IMR-90 (cell line): Measurements from ENCODE around the gene PTPRH. TPM values are rescaled to one million over a fixed set of nuclear protein-coding genes. Genes with fewer than 3 reads are reported as not detected.

Source experiments
- ATAC-seq: fragments of 200-7000 bp; cut with Tn5 transposase; 2 replicates; pipeline ENCODE4 v1.9.1; 2020; ENCODE audit warnings: low read depth, mild to moderate bottlenecking, moderate library complexity
- BruUV-seq: library from RNA; stranded (reverse); fragments of 400-500 nt; replicated peaks from 2 replicates; lab custom pipeline; 2021; lab: Mats Ljungman, UMichigan
- CTCF ChIA-PET: fragments of 300-600 bp; formaldehyde crosslinking; extraction: SDS; loops from one replicate; lab custom pipeline; 2021; ENCODE audit warnings: antibody characterized with exemption; lab: Yijun Ruan, JAX
- POLR2A ChIA-PET: fragments of 300-600 bp; sonication (Branson Sonifier 250); formaldehyde crosslinking; loops from one replicate; lab custom pipeline; 2022; ENCODE audit warnings: antibody characterized with exemption; ENCODE audit not compliant: unreplicated experiment; lab: Charles Lee
- DNase-seq: peaks from one replicate; pipeline ENCODE4 v3.0.0; 2013
- H2AFZ ChIP-seq: replicated peaks from 2 replicates; pipeline ENCODE3; 2013; ENCODE audit warnings: low read length, mild to moderate bottlenecking; ENCODE audit not compliant: poor library complexity
- H2AK5ac ChIP-seq: 2 replicates; pipeline ENCODE4 v1.6.1; 2013; ENCODE audit warnings: low read depth, low read length, inconsistent platforms
- H2AK9ac ChIP-seq: replicated peaks from 2 replicates; pipeline ENCODE3; 2013; ENCODE audit warnings: mild to moderate bottlenecking, low read depth, low read length, moderate library complexity; ENCODE audit not compliant: poor library complexity
- H2BK120ac ChIP-seq: 2 replicates; pipeline ENCODE4 v1.6.1; 2013; ENCODE audit warnings: low read depth, low read length, inconsistent platforms
- H2BK15ac ChIP-seq: 3 replicates; pipeline ENCODE4 v1.6.1; 2013; ENCODE audit warnings: low read depth, low read length, inconsistent platforms
- H2BK20ac ChIP-seq: 2 replicates; pipeline ENCODE4 v1.6.1; 2013; ENCODE audit warnings: low read depth, mild to moderate bottlenecking, inconsistent platforms, low read length, moderate library complexity
- H2BK5ac ChIP-seq: 2 replicates; pipeline ENCODE4 v1.6.1; 2013; ENCODE audit warnings: mild to moderate bottlenecking, low read depth, low read length, inconsistent platforms; ENCODE audit not compliant: poor library complexity, severe bottlenecking
- H3K14ac ChIP-seq: replicated peaks from 2 replicates; pipeline ENCODE4 v1.6.1; 2013; ENCODE audit warnings: low read depth, low read length, inconsistent platforms
- H3K18ac ChIP-seq: 2 replicates; pipeline ENCODE4 v1.6.1; 2013; ENCODE audit warnings: low read depth, low read length, control low read depth
- H3K23ac ChIP-seq: 2 replicates; pipeline ENCODE4 v1.6.1; 2013; ENCODE audit warnings: low read depth, low read length, inconsistent platforms
- H3K27ac ChIP-seq: 2 replicates; pipeline ENCODE4 v1.5.1; 2013; ENCODE audit warnings: mild to moderate bottlenecking, control low read depth, low read length; ENCODE audit not compliant: insufficient read depth
- H3K27me3 ChIP-seq: 2 replicates; pipeline ENCODE4 v1.6.1; 2013; ENCODE audit warnings: low read length; ENCODE audit not compliant: control insufficient read depth, insufficient read depth
- H3K36me3 ChIP-seq: 2 replicates; pipeline ENCODE4 v1.6.1; 2013; ENCODE audit warnings: low read length, mixed read lengths; ENCODE audit not compliant: control insufficient read depth, insufficient read depth
- H3K4ac ChIP-seq: 2 replicates; pipeline ENCODE4 v1.6.1; 2013; ENCODE audit warnings: low read depth, low read length, inconsistent platforms
- H3K4me1 ChIP-seq: 2 replicates; pipeline ENCODE4 v1.6.1; 2013; ENCODE audit warnings: low read length, mixed read lengths; ENCODE audit not compliant: control insufficient read depth, insufficient read depth
- H3K4me2 ChIP-seq: 2 replicates; pipeline ENCODE4 v1.6.1; 2013; ENCODE audit warnings: low read depth, mild to moderate bottlenecking, control low read depth, low read length, moderate library complexity
- H3K4me3 ChIP-seq: 2 replicates; pipeline ENCODE4 v1.5.1; 2013; ENCODE audit warnings: low read depth, mild to moderate bottlenecking, control low read depth, low read length, moderate library complexity; ENCODE audit not compliant: insufficient read depth
- H3K56ac ChIP-seq: 2 replicates; pipeline ENCODE4 v1.6.1; 2013; ENCODE audit warnings: low read length, inconsistent platforms; ENCODE audit not compliant: insufficient read depth; ENCODE audit errors: extremely low read depth
- H3K79me1 ChIP-seq, 2 experiments: 2 replicates each; pipeline ENCODE4 v1.6.1; 2013; ENCODE audit warnings: low read length in 2 of 2, inconsistent platforms in 1 of 2, low read depth in 1 of 2
- H3K9ac ChIP-seq: 2 replicates; pipeline ENCODE4 v1.6.1; 2013; ENCODE audit warnings: low read depth, low read length, control low read depth
- H3K9me1 ChIP-seq: 2 replicates; pipeline ENCODE4 v1.6.1; 2013; ENCODE audit warnings: low read length, inconsistent platforms; ENCODE audit not compliant: insufficient read depth
- H3K9me3 ChIP-seq: 2 replicates; pipeline ENCODE4 v1.6.1; 2013; ENCODE audit warnings: low read length; ENCODE audit not compliant: control insufficient read depth, insufficient read depth
- H4K20me1 ChIP-seq: 2 replicates; pipeline ENCODE4 v1.6.1; 2013; ENCODE audit warnings: low read length, inconsistent platforms; ENCODE audit not compliant: insufficient read depth
- H4K5ac ChIP-seq: 2 replicates; pipeline ENCODE4 v1.6.1; 2013; ENCODE audit warnings: mild to moderate bottlenecking, low read depth, low read length, control low read depth
- H4K8ac ChIP-seq, 2 experiments: 2 replicates each; pipeline ENCODE4 v1.6.1; 2013; ENCODE audit warnings: low read depth in 2 of 2, low read length in 2 of 2, control low read depth in 1 of 2, inconsistent platforms in 1 of 2
- H4K91ac ChIP-seq: 2 replicates; pipeline ENCODE4 v1.6.1; 2013; ENCODE audit warnings: low read depth, low read length, inconsistent platforms; ENCODE audit not compliant: insufficient read depth
- BHLHE40 ChIP-seq: fragments of 150-350 bp; IDR thresholded peaks from 2 replicates; pipeline ENCODE4 v1.6.1; 2016; ENCODE audit warnings: mild to moderate bottlenecking, low read depth, low read length
- CEBPB ChIP-seq: IDR thresholded peaks from 2 replicates; pipeline ENCODE4 v1.6.1; 2012; ENCODE audit warnings: low read depth, low read length, improper control_type of control experiment
- CHD1 ChIP-seq: IDR thresholded peaks from 2 replicates; pipeline ENCODE4 v1.6.1; 2012; ENCODE audit warnings: low read depth, low read length, improper control_type of control experiment
- CTCF ChIP-seq: conservative IDR thresholded peaks from 2 replicates; pipeline ENCODE4 v1.5.1; 2012; ENCODE audit warnings: mild to moderate bottlenecking, low read depth, low read length, improper control_type of control experiment
- ELK1 ChIP-seq: fragments of 150-350 bp; IDR thresholded peaks from 2 replicates; pipeline ENCODE4 v1.6.1; 2016; ENCODE audit warnings: low read depth, mild to moderate bottlenecking, low read length, moderate library complexity, borderline replicate concordance
- FOS ChIP-seq: fragments of 150-350 bp; IDR thresholded peaks from 2 replicates; pipeline ENCODE4 v1.6.1; 2016; ENCODE audit warnings: low read depth, low read length
- MAFK ChIP-seq: IDR thresholded peaks from 2 replicates; pipeline ENCODE4 v1.6.1; 2012; ENCODE audit warnings: low read depth, low read length, improper control_type of control experiment
- MAZ ChIP-seq: IDR thresholded peaks from 2 replicates; pipeline ENCODE4 v1.6.1; 2012; ENCODE audit warnings: low read depth, mild to moderate bottlenecking, low read length, improper control_type of control experiment, moderate library complexity, borderline replicate concordance
- MXI1 ChIP-seq: IDR thresholded peaks from 2 replicates; pipeline ENCODE4 v1.6.1; 2012; ENCODE audit warnings: low read depth, mild to moderate bottlenecking, low read length, moderate library complexity, borderline replicate concordance
- NFE2L2 ChIP-seq: fragments of 150-350 bp; IDR thresholded peaks from 2 replicates; pipeline ENCODE4 v1.6.1; 2016; ENCODE audit warnings: low read depth, mild to moderate bottlenecking, low read length
- POLR2A ChIP-seq: IDR thresholded peaks from 2 replicates; pipeline ENCODE4 v1.6.1; 2012; ENCODE audit warnings: mild to moderate bottlenecking, low read depth, low read length
- RAD21 ChIP-seq: IDR thresholded peaks from 2 replicates; pipeline ENCODE4 v1.6.1; 2012; ENCODE audit warnings: low read length, improper control_type of control experiment
- RCOR1 ChIP-seq: IDR thresholded peaks from 2 replicates; pipeline ENCODE4 v1.6.1; 2012; ENCODE audit warnings: mild to moderate bottlenecking, low read length, improper control_type of control experiment; ENCODE audit not compliant: insufficient replicate concordance
- RFX5 ChIP-seq: IDR thresholded peaks from 2 replicates; pipeline ENCODE4 v1.8.0; 2012; ENCODE audit warnings: low read depth, mild to moderate bottlenecking, low read length, moderate library complexity
- SMC3 ChIP-seq: fragments of 150-350 bp; IDR thresholded peaks from 2 replicates; pipeline ENCODE4 v1.6.1; 2016; ENCODE audit warnings: low read depth, mild to moderate bottlenecking, antibody characterized with exemption, low read length, moderate library complexity
- USF2 ChIP-seq: fragments of 150-350 bp; IDR thresholded peaks from 2 replicates; pipeline ENCODE4 v1.6.1; 2017; ENCODE audit warnings: mild to moderate bottlenecking, antibody characterized with exemption, low read length, low read depth
- dilution Hi-C: fragments of 300-500 bp; cut with HindIII; formaldehyde crosslinking; loops from one replicate; pipeline ENCODE4 v1.14.3; 2018; ENCODE audit warnings: low sequenced_read_pairs; ENCODE audit not compliant: unreplicated experiment
- in situ Hi-C: fragments of 300-500 bp; cut with MboI; formaldehyde crosslinking; loops from 3 replicates; pipeline ENCODE4 v1.14.3; 2019; ENCODE audit warnings: low sequenced_read_pairs, inconsistent platforms, mixed read lengths
- intact Hi-C: fragments of 100-400 bp; cut with micrococcal nuclease; formaldehyde crosslinking; loops from 2 replicates; pipeline ENCODE4 v1.10.0; 2022
- polyA plus RNA-seq, 3 experiments: library from polyadenylated mRNA; depleted of rRNA; stranded (reverse); fragments of >200 nt; gene quantifications; 2 replicates each; pipeline ENCODE4 v1.2.3, GENCODE V29; 2012; ENCODE audit warnings: low replicate concordance in 1 of 3
- total RNA-seq: library from RNA; depleted of rRNA; stranded (reverse); fragments of >200 nt; gene quantifications from 2 replicates; pipeline ENCODE4 v1.2.3, GENCODE V29; 2012

Gene PTPRH
- total and polyA plus RNA-seq, 2 of the 4 experiments (the other 2 are of a cell fraction): 1.3 to 3.4 TPM

GRCh38 chr19:55152017-55152416, 57.3 kb downstream of the PTPRH start:
- Histone ChIP-seq H3K4me1 (peaks cover 1% of the 10 kb centered on the region; the same call in 1 of the 2 replicates), H3K36me3 (no peaks in the 10 kb centered on the region), H3K4me2 (no peak overlapping the region), H3K18ac (no peak overlapping the region), H2AK5ac (no peak overlapping the region), H3K56ac (no peak overlapping the region), H2AK9ac (no peak overlapping the region), H4K20me1 (no peaks in the 10 kb centered on the region), H3K23ac (no peak overlapping the region), H4K8ac (no peak overlapping the region), H3K4ac (no peak overlapping the region), H2BK120ac (no peak overlapping the region), H3K4me3 (no peak overlapping the region), H2BK20ac (no peak overlapping the region), H3K9me3 (no peaks in the 10 kb centered on the region), H2AFZ (peak overlapping the region; percentile 44), H2BK5ac (no peak overlapping the region), H3K14ac (no peak overlapping the region), H4K5ac (no peak overlapping the region), H3K9me1 (no peaks in the 10 kb centered on the region), H3K27me3 (peaks cover 43% of the 10 kb centered on the region), H4K91ac (no peak overlapping the region), H3K9ac (no peak overlapping the region), H3K79me1 (no peaks in the 10 kb centered on the region), H3K27ac (no peak overlapping the region), H2BK15ac (no peak overlapping the region)
- no TSS peak for BruUV-seq
- ChIA-PET CTCF (no interaction called here), POLR2A (no interaction called here)
- TF ChIP-seq USF2 (no peak), BHLHE40 (no peak), NFE2L2 (no peak), CTCF (no peak), ELK1 (no peak), CEBPB (no peak), FOS (no peak), MAZ (no peak), RCOR1 (no peak), SMC3 (no peak), MAFK (no peak), RFX5 (no peak), MXI1 (no peak), POLR2A (no peak), RAD21 (no peak), CHD1 (no peak)
- intact Hi-C loops: no loop called here
- ATAC-seq (no peak), DNase-seq (no peak)
- dilution Hi-C loops: no loop called here
- in situ Hi-C loops: no loop called here
